GM19468 (cell line): ENCODE measurements around the gene ILK.

ENCODE experiments used
- ATAC-seq: cut with Tn5 transposase; IDR thresholded peaks from one replicate; pipeline ENCODE4 v1.9.1; 2021; ENCODE audit warnings: mild to moderate bottlenecking, moderate library complexity, moderate number of reproducible peaks; ENCODE audit not compliant: unreplicated experiment; ENCODE audit errors: extremely low read depth

ILK gene

GRCh38 chr11:6603287-6604080, at the start of gene ILK, which contains the start of gene RRP8:
TSS of gene ILK (plus strand) at chr11:6603774. CDS start at chr11:6604272, 498 bp downstream.
TSS of gene RRP8 (minus strand) at chr11:6603616. CDS start at chr11:6603502, 114 bp downstream.
- peak; percentile 48 for ATAC-seq

GRCh38 chr11:6554828-6555706, 48.5 kb upstream of the ILK start:
- ATAC-seq: no peak

GRCh38 chr11:6556139-6556949, 47.2 kb upstream of the ILK start:
- no peak for ATAC-seq

- ATAC-seq: no peak
Observed at GRCh38 chr11:6557063-6557462, 46.5 kb upstream of the ILK start.

GRCh38 chr11:6557761-6558674, 45.6 kb upstream of the ILK start:
- no peak for ATAC-seq

GRCh38 chr11:6559369-6559768, 44.2 kb upstream of the ILK start:
- ATAC-seq: no peak

- no peak for ATAC-seq
Observed at GRCh38 chr11:6561288-6561687, 42.3 kb upstream of the ILK start.

GRCh38 chr11:6563121-6563619, 40.4 kb upstream of the ILK start:
- ATAC-seq: no peak

GRCh38 chr11:6563667-6564066, 39.9 kb upstream of the ILK start:
- no peak for ATAC-seq

GRCh38 chr11:6565325-6565724, 38.2 kb upstream of the ILK start:
- no peak for ATAC-seq

- no peak for ATAC-seq
Observed at GRCh38 chr11:6565988-6566703, 37.4 kb upstream of the ILK start.

GRCh38 chr11:6566704-6567370, 36.7 kb upstream of the ILK start:
- ATAC-seq: no peak

GRCh38 chr11:6567371-6567745, 36.2 kb upstream of the ILK start:
- ATAC-seq: no peak

GRCh38 chr11:6568191-6568918, 35.2 kb upstream of the ILK start:
- ATAC-seq: no peak

GRCh38 chr11:6569706-6570105, 33.9 kb upstream of the ILK start:
- ATAC-seq: no peak

GRCh38 chr11:6570691-6571427, 32.7 kb upstream of the ILK start:
- no peak for ATAC-seq
